ENCODE data around the gene SPTBN4.

DNA sequence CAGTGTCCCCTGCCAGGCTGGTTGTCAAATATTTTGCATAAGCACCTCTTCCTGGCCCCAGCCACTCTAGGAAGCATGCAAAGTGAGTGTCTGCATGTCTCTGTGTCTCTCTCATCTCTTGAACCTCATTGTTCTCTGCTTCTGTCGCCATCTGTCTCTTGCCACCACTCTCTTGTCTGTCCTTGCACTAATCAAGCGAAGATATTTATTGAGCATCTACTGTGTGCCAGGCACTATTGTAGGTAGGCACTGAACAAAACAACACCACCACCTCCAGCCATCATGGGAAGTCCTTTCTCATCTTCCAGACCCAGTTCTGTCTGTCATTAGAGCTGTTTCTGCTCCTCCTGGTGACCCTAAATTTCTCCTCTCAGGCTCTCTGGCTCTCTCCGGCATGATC lies 57.9 kb downstream of the SPTBN4 start:
- TF ChIP-seq, protein P1, sequence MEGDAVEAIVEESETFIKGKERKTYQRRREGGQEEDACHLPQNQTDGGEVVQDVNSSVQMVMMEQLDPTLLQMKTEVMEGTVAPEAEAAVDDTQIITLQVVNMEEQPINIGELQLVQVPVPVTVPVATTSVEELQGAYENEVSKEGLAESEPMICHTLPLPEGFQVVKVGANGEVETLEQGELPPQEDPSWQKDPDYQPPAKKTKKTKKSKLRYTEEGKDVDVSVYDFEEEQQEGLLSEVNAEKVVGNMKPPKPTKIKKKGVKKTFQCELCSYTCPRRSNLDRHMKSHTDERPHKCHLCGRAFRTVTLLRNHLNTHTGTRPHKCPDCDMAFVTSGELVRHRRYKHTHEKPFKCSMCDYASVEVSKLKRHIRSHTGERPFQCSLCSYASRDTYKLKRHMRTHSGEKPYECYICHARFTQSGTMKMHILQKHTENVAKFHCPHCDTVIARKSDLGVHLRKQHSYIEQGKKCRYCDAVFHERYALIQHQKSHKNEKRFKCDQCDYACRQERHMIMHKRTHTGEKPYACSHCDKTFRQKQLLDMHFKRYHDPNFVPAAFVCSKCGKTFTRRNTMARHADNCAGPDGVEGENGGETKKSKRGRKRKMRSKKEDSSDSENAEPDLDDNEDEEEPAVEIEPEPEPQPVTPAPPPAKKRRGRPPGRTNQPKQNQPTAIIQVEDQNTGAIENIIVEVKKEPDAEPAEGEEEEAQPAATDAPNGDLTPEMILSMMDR (IDR thresholded peaks at IDR 0.05): no peak
- no peak for TF ChIP-seq EZH2 (IDR thresholded peaks at IDR 0.05; ENCODE audit: borderline replicate concordance, insufficient read depth, low read depth, low read length, poor library complexity, severe bottlenecking)

All from B cell (primary cell).